Right lobe of liver (tissue), 4 donors: ENCODE results near the gene PCNT.

Source experiments
- CTCF ChIP-seq, 4 donors: fragments of 200-600 bp in 3 of 4; fragments of 450-650 bp in 1 of 4; IDR thresholded peaks; one replicate each; pipeline versions ENCODE4 v1.5.1 to v1.8.0; 2016 to 2022; ENCODE audit warnings: antibody characterized with exemption in 4 of 4, mild to moderate bottlenecking in 2 of 4
- POLR2A ChIP-seq: fragments of 450-650 bp; IDR thresholded peaks from one replicate; pipeline ENCODE4 v1.6.1; 2017; ENCODE audit warnings: antibody characterized with exemption, mild to moderate bottlenecking
- donor health status: DM: no; HTN: no; CAD: no.
- donor health status: DM: no; HTN: no; CAD: no.
- donor health status: DM: no; HTN: yes; CAD: no.

GRCh38 chr21:46468108-46468774 lies 144.3 kb downstream of the PCNT start:
- TF ChIP-seq CTCF (IDR thresholded peaks at IDR 0.05), result no peak
- no peak for TF ChIP-seq POLR2A
